Thyroid gland (tissue), 4 donors: ENCODE data around the gene STAT3.

Experiments
- CTCF ChIP-seq, 6 experiments: fragments of 200-600 bp in 3 of 6; fragments of 450-650 bp in 3 of 6; sonication (generic) in 3 of 6; IDR thresholded peaks; one replicate each; pipeline ENCODE4 v1.5.1; 2016 to 2019; ENCODE audit warnings: antibody characterized with exemption in 6 of 6, mild to moderate bottlenecking in 2 of 6, inconsistent platforms in 1 of 6, moderate library complexity in 1 of 6
- POLR2A ChIP-seq, 2 donors: fragments of 450-650 bp; IDR thresholded peaks; one replicate each; pipeline ENCODE4 v1.6.1; 2017; ENCODE audit warnings: antibody characterized with exemption in 2 of 2, mild to moderate bottlenecking in 2 of 2, moderate library complexity in 1 of 2

- no peak for TF ChIP-seq POLR2A (IDR thresholded peaks at IDR 0.05)
- no peak for TF ChIP-seq CTCF (IDR thresholded peaks at IDR 0.05)
Observed at GRCh38 chr17:42406615-42407288, 18.5 kb upstream of the STAT3 start.
